Upper lobe of left lung (tissue), 6 donors: ENCODE data around the gene IGFN1. TPM values are rescaled to one million over a fixed set of nuclear protein-coding genes. Genes with fewer than 3 reads are reported as not detected.
A peak's percentile ranks its signal among the peaks of the same experiment; 100 is the strongest.

ENCODE experiments used
- ATAC-seq, 2 donors: fragments of 200-7000 bp; cut with Tn5 transposase; one replicate each; pipeline ENCODE4 v1.9.1; 2022; ENCODE audit warnings: mild to moderate bottlenecking in 2 of 2, moderate library complexity in 2 of 2; ENCODE audit not compliant: low FRiP score in 2 of 2
- DNase-seq, 2 donors: peaks; one replicate each; pipeline ENCODE4 v3.0.0-alpha.2; 2019 to 2020
- H3K27ac ChIP-seq, 4 donors: fragments of 200-600 bp; sonication (generic); one replicate each; pipeline ENCODE4 v1.5.1; 2016 to 2019
- H3K27me3 ChIP-seq, 4 donors: fragments of 200-600 bp; sonication (generic); one replicate each; pipeline ENCODE4 v1.5.1; 2017 to 2019
- H3K36me3 ChIP-seq, 4 donors: fragments of 200-600 bp; sonication (generic); one replicate each; pipeline ENCODE4 v1.5.1; 2016 to 2019
- H3K4me1 ChIP-seq, 4 donors: fragments of 200-600 bp; sonication (generic); one replicate each; pipeline ENCODE4 v1.5.1; 2018 to 2019
- H3K4me3 ChIP-seq, 4 donors: fragments of 200-600 bp; sonication (generic); one replicate each; pipeline ENCODE4 v1.5.1; 2017 to 2019; ENCODE audit warnings: mild to moderate bottlenecking in 2 of 4, moderate library complexity in 1 of 4
- H3K9me3 ChIP-seq, 4 donors: fragments of 200-600 bp; sonication (generic); one replicate each; pipeline ENCODE4 v1.5.1; 2018 to 2019
- CTCF ChIP-seq, 6 experiments: fragments of 450-650 bp in 4 of 6; fragments of 200-600 bp in 2 of 6; sonication (generic) in 2 of 6; IDR thresholded peaks; one replicate each; pipeline ENCODE4 v1.5.1; 2016 to 2019; ENCODE audit warnings: antibody characterized with exemption in 6 of 6
- EP300 ChIP-seq, 4 donors: sonication (generic); formaldehyde crosslinking; IDR thresholded peaks; one replicate each; pipeline ENCODE4 v1.5.1; 2017; ENCODE audit warnings: antibody characterized with exemption in 4 of 4, control low read depth in 2 of 4
- POLR2A ChIP-seq, 4 donors: fragments of 450-650 bp; IDR thresholded peaks; one replicate each; pipeline ENCODE4 v1.5.1; 2016 to 2017; ENCODE audit warnings: antibody characterized with exemption in 4 of 4, mild to moderate bottlenecking in 2 of 4
- POLR2AphosphoS5 ChIP-seq, 2 donors: sonication (generic); formaldehyde crosslinking; IDR thresholded peaks; one replicate each; pipeline ENCODE4 v1.5.1; 2017; ENCODE audit warnings: antibody characterized with exemption in 2 of 2
- WGBS, 2 donors: methylation state at CpG; one replicate each; pipeline ENCODE4 v1.1.5; 2017 to 2018; 5-methylcytosine and 5-hydroxymethylcytosine counted together
- total RNA-seq, 6 donors: library from RNA; depleted of rRNA in 4 of 6; stranded (reverse); fragments of >200 nt in 4 of 6; gene quantifications; one replicate each; pipeline versions ENCODE4 v1.1.0 to v1.2.1, GENCODE V29; 2016 to 2021
- donor health status: DM: no; HTN: no; CAD: no; lungs with moderate emphysema.
- donor health status: DM: no; HTN: yes; CAD: no; lungs with severe emphysema.

Gene IGFN1
- total RNA-seq, 6 donors from 2014 or later: 0.11 to 6.3 (median 0.79) TPM; not detected in 2

GRCh38 chr1:201218409-201218808 lies 27.8 kb downstream of the IGFN1 start:
- Histone ChIP-seq H3K27me3 (no peaks in the 10 kb centered on the region), H3K4me3 (no peak overlapping the region), H3K9me3 (no peaks in the 10 kb centered on the region), H3K27ac (no peak overlapping the region), H3K4me1 (no peaks in the 10 kb centered on the region), H3K36me3 (no peaks in the 10 kb centered on the region)
- DNase-seq (peak in 1 of 2 donors; percentile 42), ATAC-seq (no peak)
- 93 to 97% methylated on average over 3 to 10 of the region's 10 CpGs for WGBS, 2 donors
- no peak for TF ChIP-seq POLR2A (IDR thresholded peaks at IDR 0.05)
- no peak for TF ChIP-seq POLR2AphosphoS5 (IDR thresholded peaks at IDR 0.05)
- no peak for TF ChIP-seq CTCF (IDR thresholded peaks at IDR 0.05)
- no peak for TF ChIP-seq EP300 (IDR thresholded peaks at IDR 0.05)

DNA sequence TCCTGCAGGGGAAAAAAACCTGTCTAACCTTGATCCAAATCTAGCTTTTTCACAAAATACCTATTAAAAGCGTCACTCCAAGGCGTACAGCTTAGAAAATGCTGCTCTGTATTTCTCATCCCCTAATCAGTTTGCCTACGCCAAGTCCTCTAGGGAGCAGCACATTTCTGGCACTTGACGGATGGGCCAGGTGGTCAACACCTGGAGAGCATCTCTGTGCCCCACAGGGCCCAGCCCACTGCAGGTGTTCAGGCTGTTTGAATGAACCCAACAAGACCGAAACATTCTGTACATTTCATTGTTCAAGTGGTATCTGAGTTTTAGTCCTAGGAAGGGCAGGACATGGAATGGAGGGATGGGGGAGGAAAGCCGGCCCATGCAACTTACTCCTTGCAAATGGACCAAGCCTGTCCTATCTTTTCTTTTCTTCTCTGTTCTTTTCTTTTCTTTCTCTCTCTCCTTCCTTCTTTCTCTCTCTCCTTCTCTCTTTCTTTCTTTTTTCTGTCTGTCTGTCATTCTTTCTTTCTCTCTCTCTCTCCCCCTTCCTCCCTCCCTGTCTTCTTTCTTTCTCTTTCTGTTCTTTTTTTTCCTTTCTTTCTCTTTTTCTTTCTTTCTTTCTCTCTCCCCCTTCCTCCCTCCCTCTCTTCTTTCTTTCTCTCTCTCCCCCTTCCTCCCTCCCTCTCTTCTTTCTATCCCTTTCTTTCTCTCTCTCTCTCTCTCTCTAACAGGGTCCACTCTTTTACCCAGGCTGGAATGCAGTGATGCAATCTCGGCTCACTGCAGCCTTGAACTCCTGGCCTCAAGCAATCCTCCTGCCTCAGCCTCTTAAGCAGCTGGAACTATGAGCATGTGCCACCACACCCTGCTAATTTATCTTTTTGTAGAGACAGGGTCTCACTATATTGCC lies 29.1 kb downstream of the IGFN1 start:
- no peak overlapping the region for H3K4me3 ChIP-seq
- no peaks in the 10 kb centered on the region for H3K27me3 ChIP-seq
- H3K36me3 ChIP-seq: no peaks in the 10 kb centered on the region
- no peaks in the 10 kb centered on the region for H3K9me3 ChIP-seq
- DNase-seq: no peak
- H3K27ac ChIP-seq: no peak overlapping the region
- no peaks in the 10 kb centered on the region for H3K4me1 ChIP-seq
- 89 to 95% methylated on average over 7 of the region's 7 CpGs for WGBS, 2 donors
- TF ChIP-seq EP300 (IDR thresholded peaks at IDR 0.05) (no peak), CTCF (IDR thresholded peaks at IDR 0.05) (no peak), POLR2A (IDR thresholded peaks at IDR 0.05) (no peak), POLR2AphosphoS5 (IDR thresholded peaks at IDR 0.05) (no peak)
- no peak for ATAC-seq

DNA sequence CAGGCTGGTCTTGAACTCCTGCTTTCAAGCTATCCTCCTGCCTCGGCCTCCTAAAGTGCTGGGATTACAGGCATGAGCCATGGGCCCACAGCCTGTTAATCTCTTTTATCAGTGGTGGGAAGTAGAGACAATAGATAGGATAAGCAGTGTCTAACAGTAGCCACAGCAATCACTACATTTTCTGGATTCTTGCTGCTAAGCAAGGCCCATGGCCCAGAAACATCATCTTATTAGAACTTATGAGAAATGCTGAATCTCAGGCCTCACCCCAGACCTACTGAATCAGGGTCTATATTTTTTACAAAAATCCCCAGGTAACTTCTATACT lies 29.7 kb downstream of the IGFN1 start:
- Histone ChIP-seq H3K27me3 (no peaks in the 10 kb centered on the region), H3K9me3 (no peaks in the 10 kb centered on the region), H3K4me3 (no peak overlapping the region), H3K36me3 (no peaks in the 10 kb centered on the region), H3K27ac (no peak overlapping the region), H3K4me1 (no peaks in the 10 kb centered on the region)
- no peak for TF ChIP-seq CTCF (IDR thresholded peaks at IDR 0.05)
- TF ChIP-seq POLR2AphosphoS5 (IDR thresholded peaks at IDR 0.05): no peak
- no peak for TF ChIP-seq POLR2A (IDR thresholded peaks at IDR 0.05)
- no peak for TF ChIP-seq EP300 (IDR thresholded peaks at IDR 0.05)
- DNase-seq (no peak), ATAC-seq (no peak)
- whole genome bisulfite sequencing, 2 donors: 89% methylated on average over 1 of the region's 1 CpG

DNA sequence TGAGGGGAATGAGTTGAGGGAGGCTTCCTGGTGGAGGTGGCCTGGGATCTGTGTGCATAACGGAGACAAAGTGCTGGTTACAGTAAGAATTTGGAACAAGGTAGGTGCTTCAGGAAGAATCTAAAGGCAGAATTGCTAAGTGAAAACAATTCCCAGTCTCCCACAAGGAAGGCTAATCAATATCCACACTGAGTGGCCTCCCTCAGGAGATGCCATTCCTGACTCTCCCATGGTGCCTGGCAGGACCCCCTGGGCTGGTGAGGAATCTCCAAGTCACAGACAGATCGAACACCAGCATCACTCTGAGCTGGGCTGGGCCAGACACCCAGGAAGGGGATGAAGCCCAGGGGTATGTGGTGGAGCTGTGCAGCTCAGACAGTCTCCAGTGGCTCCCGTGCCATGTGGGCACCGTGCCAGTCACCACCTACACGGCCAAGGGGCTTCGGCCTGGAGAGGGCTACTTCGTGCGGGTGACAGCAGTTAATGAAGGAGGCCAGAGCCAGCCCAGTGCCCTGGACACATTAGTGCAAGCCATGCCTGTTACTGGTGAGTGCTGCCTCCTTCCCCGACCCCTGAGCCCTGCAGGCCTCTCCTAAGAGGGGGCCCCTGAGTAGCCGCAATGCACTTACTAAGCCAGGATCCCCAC lies 30.7 kb downstream of the IGFN1 start:
- 85 to 87% methylated on average over 10 of the region's 10 CpGs for WGBS, 2 donors
- H3K27me3 ChIP-seq: no peaks in the 10 kb centered on the region

More for the DNA sequence above, 30.7 kb downstream of the IGFN1 start:
- DNase-seq (peak in 1 of 2 donors; percentile 57), ATAC-seq (no peak)
- no peaks in the 10 kb centered on the region for H3K4me1 ChIP-seq
- no peak overlapping the region for H3K4me3 ChIP-seq
- no peak for TF ChIP-seq POLR2AphosphoS5 (IDR thresholded peaks at IDR 0.05)
- no peak for TF ChIP-seq CTCF (IDR thresholded peaks at IDR 0.05)
- TF ChIP-seq EP300 (IDR thresholded peaks at IDR 0.05): no peak
- TF ChIP-seq POLR2A (IDR thresholded peaks at IDR 0.05): no peak
- no peaks in the 10 kb centered on the region for H3K36me3 ChIP-seq
- H3K27ac ChIP-seq: no peak overlapping the region
- no peaks in the 10 kb centered on the region for H3K9me3 ChIP-seq
